RCC 7860 (cell line): ENCODE measurements around the gene DIPK1A.
A peak's percentile ranks its signal among the peaks of the same experiment; 100 is the strongest.

Source experiments
- DNase-seq: peaks from one replicate; pipeline ENCODE4 v3.0.0-alpha.2; 2015; ENCODE audit warnings: low spot score
- FAIRE-seq: peaks from 2 replicates; lab custom pipeline; 2012; peaks lifted over from hg19 to GRCh38; lab: Jason Lieb, UNC

DIPK1A gene

GRCh38 chr1:92961131-92961895, at the start of gene DIPK1A:
DIPK1A (minus strand) TSS chr1:92961462; CDS start chr1:92961429, 33 bp downstream.
- no peak for FAIRE-seq
- peak; percentile 56 for DNase-seq

- DNase-seq (no peak), FAIRE-seq (no peak)
Observed at GRCh38 chr1:93007941-93008577, 46.8 kb upstream of the DIPK1A start.

DNA sequence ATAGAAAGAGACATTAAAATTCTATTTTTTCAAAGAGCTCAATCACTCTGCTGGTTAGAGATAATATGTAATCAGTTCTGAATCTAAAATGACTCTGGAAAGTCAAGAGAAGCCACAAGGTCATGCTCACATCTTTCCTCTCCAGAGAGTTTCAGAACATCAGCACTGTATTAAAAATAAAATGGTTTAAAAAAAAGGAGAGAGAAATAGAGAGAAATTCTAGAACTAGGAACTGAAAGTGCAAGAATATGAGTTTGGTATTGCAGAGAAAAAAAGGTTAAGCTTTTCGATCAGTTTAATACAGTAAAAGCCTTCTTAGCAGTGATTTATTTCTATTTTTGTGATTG, 44.0 kb upstream of the DIPK1A start:
- DNase-seq (no peak), FAIRE-seq (no peak)

DNA sequence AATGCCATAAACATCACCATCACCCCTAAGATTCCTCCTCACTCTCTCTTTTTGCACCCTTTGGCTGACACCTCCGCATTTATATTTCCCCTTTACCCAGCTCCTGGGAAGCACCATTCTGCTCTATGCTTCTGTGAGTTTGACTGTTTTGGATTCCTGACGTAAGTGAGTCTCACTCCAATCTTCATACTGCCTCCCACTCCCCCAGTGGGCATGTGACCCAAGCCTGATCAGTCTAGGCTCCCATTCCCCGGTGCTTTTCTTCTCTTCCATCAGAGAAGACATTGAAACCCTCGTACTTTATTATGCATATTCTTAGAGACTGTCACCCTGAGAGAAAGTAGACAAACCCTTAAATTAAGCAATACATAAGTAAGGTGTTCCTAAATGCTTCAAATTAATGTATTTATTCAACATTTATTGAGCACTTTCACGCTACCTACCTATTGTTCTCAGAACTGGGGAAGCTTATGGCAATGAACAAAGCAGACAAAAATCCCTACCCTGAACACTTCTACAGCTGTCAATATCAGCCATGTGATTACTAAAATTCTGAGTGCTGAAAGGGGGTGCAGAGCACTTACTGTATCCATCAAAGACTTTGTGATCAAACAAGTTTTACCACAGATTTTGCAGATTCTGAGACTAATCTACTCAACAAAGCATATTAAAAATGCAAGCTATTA, 43.4 kb upstream of the DIPK1A start:
- no peak for FAIRE-seq
- DNase-seq = no peak

DNA sequence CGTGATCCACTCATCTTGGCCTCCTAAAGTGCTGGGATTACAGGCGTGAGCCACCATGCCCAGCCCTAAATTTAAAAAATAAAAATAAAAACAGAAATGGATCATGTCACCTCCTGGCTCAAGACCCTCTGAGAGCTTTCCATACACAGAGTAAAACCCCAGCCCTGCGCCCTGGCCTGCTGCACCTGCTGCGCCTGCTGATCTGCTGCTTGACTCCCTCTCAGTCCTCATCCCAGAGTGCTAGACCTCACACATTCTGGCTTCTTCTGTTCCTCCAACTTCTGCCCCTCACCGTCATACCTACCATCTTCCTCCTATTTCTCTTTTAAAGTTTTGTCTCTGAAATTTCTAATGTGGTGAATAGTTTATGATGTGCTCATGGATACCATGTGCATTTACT, 42.7 kb upstream of the DIPK1A start:
- no peak for DNase-seq
- no peak for FAIRE-seq

GRCh38 chr1:93002781-93003180, 41.5 kb upstream of the DIPK1A start:
- DNase-seq = no peak

DNA sequence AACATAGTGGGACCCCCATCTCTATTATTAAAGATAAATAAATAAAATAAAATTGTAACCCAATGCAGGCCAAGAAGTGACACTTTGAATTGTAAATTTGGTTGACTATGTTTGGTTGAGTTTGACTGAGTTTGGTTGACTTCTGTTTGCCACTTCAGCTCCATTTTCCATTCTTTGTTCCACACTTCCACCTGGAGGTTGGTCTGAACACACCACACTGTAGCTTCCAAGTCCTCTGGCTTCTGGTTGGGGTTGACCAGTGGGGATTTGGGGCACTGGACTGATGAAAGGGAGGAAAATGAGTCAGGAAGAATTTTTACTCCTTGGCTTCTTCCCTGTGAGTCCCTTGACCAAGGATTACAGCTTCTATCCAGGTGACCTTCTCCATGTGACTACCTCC, 40.6 kb upstream of the DIPK1A start:
- DNase-seq (no peak), FAIRE-seq (no peak)

More at GRCh38 chr1:93002781-93003180, 41.5 kb upstream of the DIPK1A start:
- no peak for FAIRE-seq

DNA sequence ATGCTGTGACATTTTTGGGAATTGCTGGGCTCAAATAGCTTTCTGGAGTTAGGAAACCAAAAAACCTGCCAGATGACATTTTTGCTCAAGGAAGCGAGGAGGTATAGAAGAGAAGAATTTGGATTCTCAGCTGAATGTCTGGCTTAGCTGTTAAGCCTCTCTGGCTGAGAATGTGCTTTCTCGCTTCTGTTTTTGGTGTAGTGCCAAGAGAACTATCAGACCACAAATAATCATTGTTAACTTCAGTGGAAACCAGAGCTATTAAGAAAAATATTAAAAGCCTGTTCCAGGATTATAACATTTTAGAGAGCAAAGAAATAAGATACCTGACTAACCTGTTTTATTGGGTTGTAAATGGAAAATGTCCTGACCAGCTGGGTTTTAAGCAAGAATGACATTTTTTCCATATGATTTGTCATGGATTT, 39.5 kb upstream of the DIPK1A start:
- FAIRE-seq (no peak), DNase-seq (no peak)

GRCh38 chr1:93000291-93000690, 39.0 kb upstream of the DIPK1A start:
- DNase-seq (no peak), FAIRE-seq (no peak)

- FAIRE-seq = no peak
Observed at GRCh38 chr1:92998821-92999220, 37.6 kb upstream of the DIPK1A start.

GRCh38 chr1:92995441-92996430, 34.5 kb upstream of the DIPK1A start:
- no peak for DNase-seq
- FAIRE-seq = no peak

More at GRCh38 chr1:92998821-92999220, 37.6 kb upstream of the DIPK1A start:
- DNase-seq = no peak

- FAIRE-seq (peak; percentile 62), DNase-seq (peak; percentile 50)
Observed at GRCh38 chr1:92994105-92994712, 32.9 kb upstream of the DIPK1A start.

DNA sequence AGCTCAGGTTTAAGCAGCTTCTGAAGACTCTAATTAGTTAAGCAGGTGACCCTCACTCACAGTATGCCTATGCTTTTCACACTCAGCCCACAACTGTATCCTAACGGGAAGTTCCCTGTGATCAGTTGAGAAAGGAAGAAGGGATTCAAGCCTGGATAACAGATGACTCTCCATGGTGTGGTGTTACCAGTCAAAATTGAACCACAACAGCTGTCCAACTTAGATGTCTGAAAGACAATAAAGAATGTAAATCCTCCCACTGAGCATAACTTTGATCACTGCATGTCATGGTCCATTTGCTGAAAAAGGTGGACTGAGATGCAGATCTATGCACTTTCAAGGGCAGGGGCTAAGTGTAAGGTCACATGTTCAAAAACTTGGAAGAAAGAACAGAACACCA, 32.3 kb upstream of the DIPK1A start:
- DNase-seq (no peak), FAIRE-seq (no peak)

DNA sequence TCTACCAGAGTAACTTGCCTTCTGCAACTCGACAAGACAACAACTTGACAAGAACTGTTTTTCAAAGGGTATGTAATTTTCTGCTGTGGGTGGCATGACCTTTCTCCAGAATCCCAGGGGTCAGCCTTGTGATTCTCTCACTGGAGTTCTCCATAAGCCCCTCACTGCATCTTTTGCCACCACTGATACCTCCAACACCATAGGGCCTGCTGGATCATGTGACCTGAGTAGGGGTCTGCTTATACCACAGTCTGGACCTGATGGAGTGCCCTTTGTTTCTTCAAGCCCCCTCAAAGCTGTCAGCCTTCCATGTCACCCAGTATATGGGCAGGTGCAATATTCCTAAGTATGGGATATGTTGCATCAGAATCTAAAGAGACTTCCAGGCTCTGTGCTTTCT, 31.6 kb upstream of the DIPK1A start:
- FAIRE-seq (no peak), DNase-seq (no peak)

GRCh38 chr1:92992054-92992453, 30.8 kb upstream of the DIPK1A start:
- FAIRE-seq = no peak
- DNase-seq = no peak

DNA sequence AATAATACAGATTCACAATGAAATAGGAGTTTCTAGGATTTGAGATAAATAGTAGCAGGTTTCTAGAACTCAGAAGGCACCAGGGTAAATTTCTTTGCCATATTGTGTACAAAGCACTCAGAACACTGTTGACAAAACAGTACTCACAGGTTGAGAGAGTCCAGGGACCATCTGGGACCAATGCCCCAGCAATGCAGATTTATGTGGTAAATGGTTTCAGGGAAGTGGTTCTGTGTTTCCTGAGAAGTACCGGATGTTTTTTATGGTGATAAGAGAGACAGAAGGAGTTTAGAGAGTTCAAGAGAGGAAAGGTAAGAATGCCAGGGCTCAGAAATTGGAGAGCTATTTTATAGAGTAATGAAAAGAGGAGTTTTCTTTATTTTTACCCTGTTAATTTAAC, 29.6 kb upstream of the DIPK1A start:
- no peak for FAIRE-seq

DNA sequence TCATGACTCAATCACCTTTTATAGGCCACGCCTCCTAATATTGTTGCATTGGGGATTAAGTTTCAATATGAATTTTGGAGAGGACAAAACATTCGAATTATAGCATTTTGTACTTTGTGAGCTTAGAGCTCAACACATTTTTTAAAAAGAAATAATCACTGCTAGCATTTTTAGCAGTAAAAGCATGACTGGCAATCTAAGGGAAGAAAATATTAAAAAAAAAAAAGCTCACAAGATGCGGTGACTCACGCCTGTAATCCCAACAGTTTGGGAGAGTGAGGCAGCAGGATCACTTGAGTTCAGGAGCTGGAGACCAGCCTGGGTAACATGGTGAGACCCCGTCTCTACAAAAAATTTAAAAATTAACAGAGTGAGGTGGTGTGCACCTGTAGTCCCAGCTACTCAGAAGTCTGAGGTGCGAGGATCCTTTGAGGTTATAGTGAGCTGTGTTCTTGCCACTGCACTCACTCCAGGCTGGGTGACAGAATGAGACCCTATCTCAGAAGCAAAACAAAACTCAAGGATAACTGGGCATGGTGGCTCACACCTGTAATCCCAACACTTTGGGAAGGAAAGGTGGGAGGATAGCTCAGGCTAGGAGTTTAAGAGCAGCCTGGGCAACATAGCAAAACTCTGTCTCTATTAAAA, 28.8 kb upstream of the DIPK1A start:
- DNase-seq = no peak
- no peak for FAIRE-seq

More for the DNA sequence above, 29.6 kb upstream of the DIPK1A start:
- no peak for DNase-seq

DNA sequence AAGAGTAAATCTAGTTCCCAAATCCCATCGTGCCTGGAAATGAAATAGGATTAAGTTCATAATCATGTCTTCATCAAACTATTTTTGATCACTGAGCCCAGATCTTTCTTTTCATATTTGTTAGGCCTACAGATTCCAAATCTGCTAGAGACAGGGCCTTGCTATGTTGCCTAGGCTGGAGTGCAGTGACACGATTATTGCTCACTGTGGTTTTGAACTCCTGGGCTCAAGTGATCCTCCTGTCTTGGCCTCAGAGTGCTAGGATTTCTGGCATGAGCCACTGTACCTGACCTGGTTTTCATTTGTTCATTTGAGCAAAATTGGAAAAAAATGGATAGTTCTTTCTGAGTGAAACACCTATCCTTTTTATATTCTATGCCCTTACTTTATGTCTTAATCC, 28.0 kb upstream of the DIPK1A start:
- DNase-seq (no peak), FAIRE-seq (no peak)

- DNase-seq (no peak), FAIRE-seq (no peak)
Observed at GRCh38 chr1:92987462-92987861, 26.2 kb upstream of the DIPK1A start.

DNA sequence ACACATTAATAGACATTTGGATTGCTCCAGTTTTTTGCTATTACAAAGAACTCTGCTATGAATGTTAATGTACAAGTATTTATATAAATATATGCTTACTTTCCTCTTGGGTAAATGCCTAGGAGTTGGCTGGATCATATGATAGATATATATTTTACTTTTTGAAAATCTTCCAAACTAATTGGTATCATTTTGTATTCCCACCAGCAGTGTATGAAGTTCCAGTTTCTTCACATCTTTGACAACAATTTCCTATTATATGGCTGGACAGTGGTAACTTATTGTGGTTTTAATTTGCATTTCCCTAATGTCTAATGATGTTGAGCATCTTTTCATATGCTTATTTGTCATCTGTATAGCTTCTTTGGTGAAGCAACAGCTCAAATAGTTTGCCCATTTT, 23.8 kb upstream of the DIPK1A start:
- DNase-seq (no peak), FAIRE-seq (no peak)
